Measurements from ENCODE around the gene EVI5. TPM values are rescaled to one million over a fixed set of nuclear protein-coding genes. Genes with fewer than 3 reads are reported as not detected.
"Not testable (repeated sequence)": the region's sequence is repeated elsewhere in the genome, so short reads cannot be mapped to it uniquely, and the experiment has no call there.

Gene EVI5
- polyA plus RNA-seq, 4 donors, result 18.6 to 21.8 (median 21.3) TPM

DNA sequence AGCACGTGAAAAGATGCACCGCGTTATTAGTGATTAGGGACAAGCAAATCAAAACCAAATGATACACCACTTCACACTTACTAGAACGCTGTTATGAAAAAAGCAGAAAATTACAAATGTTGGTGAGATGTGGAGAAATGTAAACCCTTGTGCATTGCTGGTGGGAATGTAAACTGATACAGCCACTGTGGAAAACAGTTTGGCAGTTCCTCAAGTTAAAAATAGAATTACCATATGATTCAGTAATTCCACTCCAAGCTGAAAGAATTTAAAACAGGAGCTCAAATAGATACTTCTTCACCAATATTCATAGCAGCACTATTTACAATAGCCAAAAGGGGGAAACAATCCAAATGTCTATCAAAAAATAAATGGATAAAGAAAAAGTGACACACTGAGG lies 10.3 kb upstream of the EVI5 start:
- no peak for DNase-seq (ENCODE audit: low read depth in 4 of 4, low spot score in 3 of 4)

DNA sequence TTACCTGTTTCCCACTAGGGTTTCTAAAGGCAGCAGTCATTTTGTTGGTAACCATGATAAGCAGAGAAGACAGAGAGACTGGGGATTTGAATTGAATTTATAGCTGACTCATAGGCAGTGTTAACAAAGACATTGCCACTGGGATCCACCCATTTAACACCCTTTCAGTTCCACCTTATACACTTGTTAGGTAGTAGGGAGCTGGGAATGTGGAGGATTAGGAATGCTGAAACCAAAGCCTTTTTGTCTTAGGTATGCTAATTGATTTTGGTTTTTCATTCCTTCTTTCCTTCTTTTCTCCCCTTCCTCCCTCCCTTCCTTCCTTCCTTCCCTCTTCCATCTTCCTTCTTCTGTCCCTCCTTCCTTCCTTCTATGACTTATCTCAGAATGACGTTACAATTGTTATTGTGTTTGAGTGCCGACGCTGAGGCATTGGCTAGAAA lies 7.5 kb upstream of the EVI5 start:
- DNase-seq (ENCODE audit: low read depth in 4 of 4, low spot score in 3 of 4), result no peak

DNA sequence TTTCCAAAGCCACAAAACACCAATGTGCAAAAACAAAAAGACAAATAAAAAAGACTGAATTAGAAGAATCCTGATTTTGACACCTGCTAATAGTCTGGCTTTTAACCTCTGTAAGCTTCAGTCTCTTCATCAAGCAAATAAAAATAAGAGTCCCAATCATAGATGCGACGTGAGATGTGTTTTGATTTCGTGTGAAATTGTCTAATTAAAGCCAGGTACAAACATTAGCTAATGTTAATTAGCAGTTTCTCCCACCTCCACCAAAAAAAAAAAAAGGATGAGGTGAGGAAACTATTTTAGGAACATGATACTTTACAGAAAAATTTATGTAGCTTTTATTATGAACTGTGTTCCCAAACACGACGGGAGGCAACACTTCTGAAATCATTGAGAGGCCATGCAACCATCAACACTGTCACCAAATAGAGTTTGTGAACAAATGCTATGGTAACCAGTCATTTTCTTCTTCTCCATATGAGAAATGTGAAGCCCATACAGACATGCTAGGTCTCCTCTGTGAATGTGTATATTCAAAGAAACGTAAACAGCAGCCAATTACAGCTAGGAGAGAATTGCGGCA lies 6.7 kb upstream of the EVI5 start:
- no peak for DNase-seq (ENCODE audit: low read depth in 4 of 4, low spot score in 3 of 4)

DNA sequence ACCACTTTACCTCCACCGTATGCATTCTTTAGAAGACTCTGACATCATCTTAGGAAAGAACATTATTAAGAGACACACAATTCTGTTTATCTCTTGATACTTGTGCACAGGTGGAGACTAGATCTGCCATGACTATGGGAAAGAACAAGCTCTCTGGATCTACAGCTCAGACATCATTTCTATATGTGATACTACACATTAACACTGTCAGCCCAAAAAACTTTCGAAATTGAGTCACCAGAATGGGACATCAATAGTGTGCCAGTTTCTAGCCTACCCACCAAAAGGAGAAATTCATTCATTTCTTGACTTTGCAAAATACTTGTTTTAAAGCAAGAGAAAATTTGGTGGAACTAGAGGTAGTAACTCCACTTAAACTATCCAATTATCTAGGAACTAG lies 6.0 kb upstream of the EVI5 start:
- DNase-seq (ENCODE audit: low read depth in 4 of 4, low spot score in 3 of 4), result no peak

DNA sequence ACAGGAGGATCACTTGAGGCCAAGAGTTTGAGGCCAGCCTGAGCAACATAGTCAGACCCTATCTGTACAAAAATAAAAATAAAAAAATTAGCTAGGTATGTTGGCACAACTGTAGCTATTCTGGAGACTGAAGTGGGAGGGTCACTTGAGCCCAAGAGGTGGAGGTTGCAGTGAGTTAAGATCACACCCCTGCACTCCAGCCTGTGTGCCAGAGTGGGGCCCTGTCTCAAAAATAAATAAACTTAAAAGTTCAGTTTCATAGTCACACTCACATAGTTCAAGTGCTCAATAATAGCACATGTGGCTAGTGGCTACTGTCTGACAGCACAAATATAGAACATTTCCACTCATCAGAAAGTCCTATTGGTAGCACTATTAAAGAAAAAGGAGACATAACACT lies 5.2 kb upstream of the EVI5 start:
- no peak for DNase-seq (ENCODE audit: low read depth in 4 of 4, low spot score in 3 of 4)

DNA sequence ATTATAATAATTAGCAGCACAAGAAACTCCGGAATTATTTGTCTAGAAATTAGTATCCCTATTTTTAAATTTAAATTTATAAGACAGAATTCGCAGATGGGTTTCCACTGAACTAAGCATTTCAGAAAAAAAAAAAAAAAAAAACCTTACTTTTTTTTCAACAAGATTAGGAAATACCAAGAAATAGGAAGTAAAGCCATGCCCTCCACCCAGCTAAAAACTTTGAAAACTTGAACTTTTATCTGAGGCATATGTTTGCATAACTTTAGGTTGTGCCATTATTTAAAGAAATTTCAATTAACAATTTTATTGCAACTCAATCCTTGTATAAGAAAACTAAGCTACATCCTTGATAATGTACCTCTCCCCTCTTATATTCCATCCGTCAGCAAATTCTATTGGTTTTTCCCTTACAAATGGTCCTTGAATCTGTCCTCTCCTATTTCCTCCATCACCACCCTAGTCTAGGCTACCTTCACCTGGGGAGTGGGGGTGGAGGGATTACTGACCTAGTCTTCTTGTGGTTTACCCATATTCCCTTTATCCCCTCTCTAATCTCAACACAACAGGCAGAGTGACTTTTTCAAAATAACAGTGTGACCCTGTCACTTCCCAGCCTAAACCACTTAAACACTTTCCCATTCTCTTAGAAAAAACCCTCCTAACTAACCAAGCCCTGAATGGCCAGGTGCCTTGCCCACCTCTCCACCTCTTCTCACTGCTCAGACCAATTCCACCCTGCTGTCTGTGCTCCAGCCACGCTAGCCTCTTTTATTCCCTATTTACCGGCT lies 1.4 kb upstream of the EVI5 start:
- DNase-seq (ENCODE audit: low read depth in 4 of 4, low spot score in 3 of 4), result no peak

DNA sequence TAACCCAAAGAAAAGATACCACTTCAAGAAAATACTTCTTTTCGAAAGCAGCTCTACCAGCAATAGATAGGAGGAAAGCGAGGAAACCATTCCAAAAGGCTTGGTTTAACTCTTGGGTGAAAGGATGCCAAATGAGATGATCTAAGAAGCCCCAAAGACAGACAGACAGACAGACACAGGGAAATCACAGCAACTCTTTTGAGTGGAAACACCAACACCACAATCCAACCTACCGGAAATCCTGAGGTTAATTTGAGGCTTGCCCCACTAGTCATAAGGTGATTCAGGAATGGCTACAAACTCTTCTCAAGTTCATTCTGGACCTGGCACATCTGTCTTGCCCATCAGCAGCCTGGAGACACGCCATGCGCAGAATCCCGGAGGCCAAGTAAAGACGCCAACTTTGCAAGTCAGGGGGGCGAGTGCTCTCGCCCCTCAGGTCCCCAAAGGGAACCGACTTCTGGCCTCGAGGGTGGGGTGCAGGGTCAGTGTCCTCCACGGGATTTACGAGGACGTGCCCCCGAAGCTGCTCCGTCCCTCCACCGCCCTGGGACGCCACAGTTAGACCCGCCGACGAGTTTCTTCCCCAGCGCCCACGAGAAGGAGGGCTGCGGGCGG lies 778 bp downstream of the EVI5 start:
- peak; percentile 16 to 44 (median 33) for DNase-seq (ENCODE audit: low read depth in 4 of 4, low spot score in 3 of 4)

DNA sequence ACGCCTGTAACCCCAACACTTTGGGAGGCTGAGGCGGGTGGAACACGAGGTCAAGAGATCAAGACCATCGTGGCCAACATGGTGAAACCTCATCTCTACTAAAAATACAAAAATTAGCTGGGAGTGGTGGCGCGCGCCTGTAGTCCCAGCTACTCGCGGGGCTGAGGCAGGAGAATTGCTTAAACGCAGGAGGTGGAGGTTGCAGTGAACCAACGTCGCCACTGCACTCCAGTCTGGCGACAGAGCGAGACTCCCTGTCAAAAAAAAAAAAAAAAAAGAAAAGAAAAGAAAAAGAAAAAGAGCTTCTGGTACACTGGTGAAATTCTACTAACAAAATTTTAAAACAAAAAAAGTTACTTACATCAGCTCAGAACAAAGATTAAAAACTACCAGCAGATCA lies 1.4 kb downstream of the EVI5 start:
- peak in 2 of 4 donors; percentile 3 to 10 for DNase-seq (ENCODE audit: low read depth in 4 of 4, low spot score in 3 of 4)

DNA sequence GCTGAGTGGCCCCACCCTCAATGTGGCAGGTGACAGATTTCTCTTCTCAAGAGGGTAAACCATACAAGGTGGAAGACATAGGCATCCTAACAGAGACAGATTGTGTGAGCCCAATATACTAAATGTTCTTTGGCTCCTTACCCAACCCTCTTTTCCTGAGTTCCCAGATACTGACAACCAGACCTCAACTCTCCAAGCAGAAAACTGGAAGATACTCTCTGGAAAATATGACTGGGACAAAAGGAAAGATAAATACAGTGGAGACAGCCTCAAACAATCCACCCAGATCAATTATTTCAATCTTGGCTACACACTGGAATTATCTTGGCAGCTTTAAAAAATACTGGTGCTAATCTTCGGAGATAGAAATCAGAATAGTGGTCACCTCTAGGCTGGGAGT lies 6.5 kb downstream of the EVI5 start:
- DNase-seq (ENCODE audit: low read depth in 4 of 4, low spot score in 3 of 4), result no peak

DNA sequence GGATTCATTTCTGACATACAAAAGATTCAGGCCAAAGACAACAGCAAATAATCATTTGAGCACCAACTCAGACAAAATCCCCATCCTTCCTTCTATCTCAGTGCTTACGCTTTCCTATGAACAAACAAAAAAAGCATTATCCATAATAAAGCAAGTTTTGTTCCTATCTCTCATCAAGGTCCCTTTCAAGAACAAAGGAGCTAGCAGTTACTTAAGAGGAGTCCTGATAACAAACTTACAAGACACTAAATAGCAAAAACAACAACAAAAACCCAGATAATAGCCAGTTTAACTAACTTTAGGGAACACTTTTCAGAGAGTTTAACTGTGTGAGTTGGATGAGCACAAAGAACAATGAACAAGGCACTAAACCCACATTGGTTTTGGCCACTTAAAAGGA lies 10.5 kb downstream of the EVI5 start:
- no peak for DNase-seq (ENCODE audit: low read depth in 4 of 4, low spot score in 3 of 4)

DNA sequence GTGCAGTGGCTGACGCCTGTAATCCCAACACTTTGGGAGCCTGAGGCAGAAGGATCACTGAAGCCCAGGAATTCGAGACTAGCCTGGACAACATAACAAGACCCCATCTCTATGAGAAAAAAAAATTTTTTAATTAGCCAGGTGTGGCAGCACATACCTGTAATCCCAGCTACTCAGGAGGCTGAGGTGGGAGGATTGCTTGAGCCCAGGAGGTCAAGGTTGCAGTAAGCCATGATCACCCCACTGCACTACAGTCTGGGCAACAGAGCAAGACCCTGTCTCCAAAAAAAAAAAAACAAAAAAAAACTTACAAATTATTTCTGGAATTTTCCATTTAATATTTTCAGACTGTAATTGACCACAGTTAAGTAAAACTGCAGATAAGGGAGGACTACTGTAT lies 11.2 kb downstream of the EVI5 start:
- DNase-seq (ENCODE audit: low read depth in 4 of 4, low spot score in 3 of 4), result not testable (repeated sequence)

DNA sequence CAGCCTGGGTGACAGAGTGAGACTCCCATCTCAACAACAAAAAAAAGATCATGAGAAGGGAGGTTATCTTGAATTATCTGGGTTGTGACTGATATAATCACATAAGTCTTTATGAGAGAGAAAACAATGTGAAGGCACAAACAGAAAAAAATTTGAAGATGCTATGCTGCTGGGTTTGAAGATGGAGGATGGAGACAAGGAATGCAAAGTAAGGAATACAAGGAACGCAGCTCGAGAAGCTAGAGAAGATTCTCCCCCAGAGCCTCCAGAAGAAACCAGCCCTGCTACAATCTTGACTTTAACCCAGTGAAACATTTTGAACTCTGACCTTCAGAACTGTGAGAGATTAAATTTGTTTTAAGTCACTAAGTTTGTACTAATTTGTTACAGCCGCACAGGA lies 15.1 kb downstream of the EVI5 start:
- no peak for DNase-seq (ENCODE audit: low read depth in 4 of 4, low spot score in 3 of 4)

DNA sequence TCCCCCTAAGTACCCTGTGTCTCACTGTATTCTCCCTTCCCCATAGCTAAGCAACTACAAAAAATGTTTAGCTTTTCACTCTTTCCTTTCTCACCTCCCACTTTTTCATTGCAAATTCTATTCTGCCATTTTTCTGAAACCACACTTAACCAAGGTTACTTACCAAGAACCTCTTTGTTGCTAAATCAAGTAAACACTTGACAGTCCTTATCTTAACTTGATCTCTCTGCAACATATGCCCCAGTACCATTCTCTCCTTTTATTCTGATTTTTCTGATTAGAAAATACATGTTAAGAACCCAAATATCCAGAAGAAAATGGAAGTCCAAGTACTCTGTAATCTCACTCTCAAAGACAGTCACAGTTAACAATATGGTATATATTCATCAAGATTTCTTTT lies 16.0 kb downstream of the EVI5 start:
- no peak for DNase-seq (ENCODE audit: low read depth in 4 of 4, low spot score in 3 of 4)

DNA sequence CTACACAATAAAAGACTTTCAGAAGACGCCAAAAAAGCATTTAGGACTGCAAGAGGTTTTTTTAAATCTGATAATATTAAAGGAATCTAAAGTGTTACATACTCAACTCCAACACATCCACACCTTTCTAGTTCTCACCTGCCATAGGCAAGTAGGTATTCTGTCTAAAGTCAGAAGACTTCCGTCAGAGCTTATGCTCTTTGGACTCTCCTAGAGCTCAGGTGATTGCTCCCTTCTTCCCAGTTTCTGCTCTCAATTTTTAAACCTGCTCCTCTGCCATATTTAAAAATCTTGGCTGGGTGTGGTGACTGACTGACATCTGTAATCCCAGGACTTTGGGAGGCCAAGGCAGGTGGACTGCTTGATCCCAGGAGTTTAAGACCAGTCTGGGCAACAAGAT lies 16.6 kb downstream of the EVI5 start:
- DNase-seq (ENCODE audit: low read depth in 4 of 4, low spot score in 3 of 4), result no peak

DNA sequence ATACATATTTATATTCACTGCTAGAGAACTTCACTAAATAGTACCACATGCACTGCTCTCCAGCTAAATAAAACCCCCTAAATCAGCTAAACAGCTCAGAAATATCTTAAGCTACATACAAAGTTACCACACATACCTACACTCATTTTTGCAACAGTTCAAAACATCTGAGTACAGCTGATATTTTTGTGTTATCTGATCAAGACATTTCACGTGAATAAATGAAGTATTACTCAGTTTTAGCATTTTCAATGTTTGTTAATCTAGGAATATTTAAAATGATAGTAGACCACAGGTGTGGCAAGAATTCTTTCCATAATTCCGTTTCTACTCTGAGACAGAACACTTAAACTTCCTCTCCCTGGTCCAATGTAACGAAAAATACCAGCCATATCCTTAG lies 20.8 kb downstream of the EVI5 start:
- no peak for DNase-seq (ENCODE audit: low read depth in 4 of 4, low spot score in 3 of 4)

DNA sequence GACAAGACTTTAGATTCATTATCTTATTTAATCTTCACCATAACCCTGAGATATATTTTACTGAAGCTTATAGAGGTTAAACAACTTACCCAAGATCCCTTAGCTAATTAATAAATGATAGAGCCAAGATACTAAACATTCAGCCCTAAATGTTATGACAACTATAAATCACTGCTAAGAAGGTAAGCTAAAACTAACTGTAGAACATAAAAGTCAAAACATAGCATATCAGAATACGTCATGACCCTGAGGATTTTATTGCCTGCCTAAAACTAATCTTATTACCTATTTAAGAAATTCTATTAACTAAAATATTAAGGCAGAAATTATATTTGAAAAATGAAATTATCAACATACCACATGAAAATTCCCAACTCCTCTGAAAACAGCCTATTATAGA lies 22.6 kb downstream of the EVI5 start:
- DNase-seq (ENCODE audit: low read depth in 4 of 4, low spot score in 3 of 4), result no peak

DNA sequence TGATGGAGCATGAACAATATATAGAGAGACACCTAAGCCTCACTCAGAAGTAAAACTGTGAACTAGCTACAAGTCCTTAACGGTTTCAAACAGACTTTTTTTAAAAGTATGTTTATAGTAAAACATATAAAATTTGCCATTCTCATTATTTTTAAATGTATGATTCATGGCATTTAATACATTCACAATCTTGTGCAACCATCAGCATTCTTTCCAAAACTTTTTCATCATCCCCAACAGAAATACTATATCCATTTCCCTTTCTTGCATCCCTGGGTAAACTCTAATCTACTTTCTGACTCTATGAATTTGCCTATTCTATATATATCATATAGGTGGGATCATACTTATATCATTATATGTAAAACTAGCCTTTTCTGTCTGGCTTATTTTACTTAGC lies 25.5 kb downstream of the EVI5 start:
- no peak for DNase-seq (ENCODE audit: low read depth in 4 of 4, low spot score in 3 of 4)

DNA sequence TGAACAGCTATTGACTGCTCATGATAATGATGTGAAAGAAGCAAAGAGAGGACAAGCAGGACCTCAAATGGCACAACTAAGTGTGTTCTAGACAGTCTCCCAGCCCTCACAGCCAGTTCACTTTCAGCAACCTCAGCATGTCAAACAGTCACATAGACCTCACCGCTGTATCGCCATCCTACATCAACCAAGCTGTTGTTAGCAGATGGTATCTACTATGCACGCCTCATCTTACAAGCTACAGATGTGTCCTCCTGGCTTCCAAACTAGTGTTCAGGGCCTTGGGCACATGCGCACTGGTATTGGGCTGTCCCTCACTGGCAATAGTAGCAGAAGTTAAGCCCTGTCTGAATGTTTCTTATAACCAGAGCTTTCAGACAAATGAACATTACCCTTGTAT lies 28.4 kb downstream of the EVI5 start:
- no peak for DNase-seq (ENCODE audit: low read depth in 4 of 4, low spot score in 3 of 4)

DNA sequence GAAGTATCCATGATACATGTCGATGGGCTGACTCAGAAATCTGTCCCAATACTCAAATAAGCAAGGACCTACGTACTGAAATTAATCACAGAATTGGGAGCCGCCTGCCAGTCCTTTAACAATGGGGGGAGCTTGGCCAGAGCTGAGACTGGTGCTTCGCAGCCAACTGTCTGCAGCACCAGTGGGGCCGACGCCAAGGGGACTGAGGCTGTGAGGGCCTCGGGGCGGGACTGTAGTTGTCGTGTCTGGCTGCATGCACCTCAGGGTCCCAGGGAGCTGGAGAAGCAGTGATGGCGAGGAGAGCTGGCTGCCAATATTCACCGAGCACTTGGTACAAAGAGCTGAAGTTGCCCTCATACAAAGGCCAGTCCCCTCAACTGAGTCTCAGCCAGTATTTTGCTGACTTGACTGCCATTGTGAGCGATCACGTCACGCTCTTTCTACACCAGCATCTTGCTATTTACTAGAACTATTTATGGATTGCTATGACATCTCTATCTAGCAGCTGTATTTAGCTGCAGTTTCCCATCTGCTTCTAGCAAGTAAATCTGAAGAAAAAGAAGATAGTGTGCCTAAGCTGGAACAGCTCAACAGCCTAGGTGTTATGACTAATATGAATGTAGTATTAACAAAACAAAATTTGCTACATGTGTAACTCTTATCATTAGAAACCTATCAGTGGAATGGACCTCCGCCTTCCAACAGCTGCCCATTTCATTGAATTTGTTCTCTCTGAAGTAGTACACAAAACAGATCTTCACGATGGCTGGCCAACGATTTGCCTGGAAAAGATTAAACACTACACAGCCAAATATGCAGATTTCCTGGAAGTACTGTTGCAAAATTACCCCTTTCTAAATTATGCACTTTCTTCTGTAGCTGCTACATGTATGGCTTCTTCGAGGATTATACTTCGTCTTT lies 29.1 kb downstream of the EVI5 start:
- no peak for DNase-seq (ENCODE audit: low read depth in 4 of 4, low spot score in 3 of 4)

DNA sequence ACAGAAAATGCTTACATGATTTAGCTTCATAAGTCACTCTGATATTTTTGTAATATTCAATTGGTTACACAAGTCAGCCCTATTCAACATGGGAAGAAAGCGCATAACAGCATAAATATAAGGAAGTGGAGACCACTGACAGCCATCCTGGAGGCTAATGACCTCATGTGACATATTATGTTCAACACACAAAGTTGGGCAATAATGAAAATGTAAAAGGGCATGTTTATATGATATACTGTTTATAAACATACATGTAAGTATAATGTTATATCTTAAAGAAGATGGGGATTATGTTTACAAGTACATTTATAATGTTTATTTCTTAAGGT lies 30.2 kb downstream of the EVI5 start:
- no peak for DNase-seq (ENCODE audit: low read depth in 4 of 4, low spot score in 3 of 4)

DNA sequence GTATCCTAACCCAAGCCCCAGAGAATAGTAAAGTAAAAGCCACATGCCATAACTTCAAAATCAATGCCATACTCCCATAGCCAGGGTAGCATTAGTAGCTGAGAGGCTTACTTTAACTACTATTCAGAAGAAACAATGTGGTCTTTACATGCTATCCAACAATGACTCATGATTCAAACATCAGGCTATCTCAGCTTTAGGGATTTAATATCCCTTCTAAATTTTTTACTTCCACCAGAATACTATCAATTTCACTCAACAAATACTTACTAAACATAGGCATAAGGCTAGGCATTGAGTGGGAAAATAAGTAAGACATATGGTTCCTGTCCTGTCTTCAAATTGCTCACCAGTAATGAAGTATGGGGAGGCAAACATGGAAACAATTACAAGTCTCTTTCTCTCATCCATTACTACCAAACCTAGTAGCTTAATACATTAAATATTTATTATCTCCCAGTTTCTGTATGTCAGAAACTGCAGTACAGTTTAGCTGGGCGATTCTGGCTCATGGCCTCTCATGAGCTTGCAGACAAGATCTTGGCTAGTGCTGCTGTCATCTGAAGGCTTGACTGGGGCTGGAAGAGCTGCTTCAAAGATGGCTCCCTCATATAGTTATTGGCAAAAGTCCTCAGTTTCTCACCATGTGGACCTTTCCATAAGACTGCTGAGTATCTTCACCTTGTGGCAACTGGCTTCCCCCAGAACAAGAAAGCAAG lies 30.7 kb downstream of the EVI5 start:
- DNase-seq (ENCODE audit: low read depth in 4 of 4, low spot score in 3 of 4), result no peak

Data from right renal pelvis (tissue), 4 donors.